GM12878 (cell line): ENCODE results near the gene HOXD12. TPM values are rescaled to one million over a fixed set of nuclear protein-coding genes. Genes with fewer than 3 reads are reported as not detected.

ENCODE experiments used
- ATAC-seq: fragments of 200-7000 bp; cut with Tn5 transposase; 3 replicates; pipeline ENCODE4 v1.9.1; 2020; ENCODE audit warnings: mild to moderate bottlenecking, moderate library complexity
- BruUV-seq: library from RNA; stranded (reverse); fragments of 400-500 nt; replicated peaks from 2 replicates; lab custom pipeline; 2021; lab: Mats Ljungman, UMichigan
- CTCF ChIA-PET: fragments of 300-600 bp; sonication (Branson Sonifier 250); formaldehyde crosslinking; extraction: SDS; loops from one replicate; lab custom pipeline; 2021; ENCODE audit warnings: inconsistent platforms; lab: Yijun Ruan, JAX
- POLR2A ChIA-PET: fragments of 350-600 bp; formaldehyde crosslinking; extraction: SDS; loops from one replicate; lab custom pipeline; 2021; ENCODE audit warnings: inconsistent platforms; lab: Charles Lee
- RAD21 ChIA-PET: fragments of 300-600 bp; sonication (Branson Sonifier 250); formaldehyde crosslinking; loops from one replicate; lab custom pipeline; 2023; ENCODE audit warnings: antibody characterized with exemption; ENCODE audit not compliant: unreplicated experiment; lab: Charles Lee
- SMC1A ChIA-PET: fragments of 300-600 bp; sonication (Branson Sonifier 250); formaldehyde crosslinking; loops from one replicate; lab custom pipeline; 2023; ENCODE audit not compliant: unreplicated experiment, uncharacterized antibody; lab: Charles Lee
- DNase-seq: peaks from one replicate; pipeline ENCODE4 v3.0.0-alpha.2; 2011; ENCODE audit warnings: low read depth, low spot score
- FAIRE-seq: peaks from 3 replicates; lab custom pipeline; 2011; peaks lifted over from hg19 to GRCh38; lab: Jason Lieb, UNC
- H2AFZ ChIP-seq: 2 replicates; pipeline ENCODE4 v1.6.0; 2011; ENCODE audit warnings: low read depth, low read length, control low read depth; ENCODE audit not compliant: control insufficient read depth
- H3K27ac ChIP-seq: 2 replicates; pipeline ENCODE4 v1.5.1; 2011; ENCODE audit warnings: control low read depth; ENCODE audit not compliant: control insufficient read depth, insufficient read depth
- H3K27me3 ChIP-seq, 2 experiments: replicated peaks in 1 of 2; 2 replicates each; pipeline versions ENCODE4 v1.6.0 to v1.6.1; 2011; ENCODE audit warnings: low read length in 1 of 2; ENCODE audit not compliant: control insufficient read depth in 2 of 2, insufficient read depth in 2 of 2
- H3K36me3 ChIP-seq, 2 experiments: 2 replicates each; pipeline ENCODE4 v1.5.1; 2011; ENCODE audit warnings: low read length in 1 of 2; ENCODE audit not compliant: control insufficient read depth in 2 of 2, insufficient read depth in 2 of 2
- H3K4me1 ChIP-seq: 2 replicates; pipeline ENCODE4 v1.6.1; 2011; ENCODE audit warnings: mild to moderate bottlenecking, low read length, moderate library complexity, mixed read lengths; ENCODE audit not compliant: control insufficient read depth, insufficient read depth
- H3K4me2 ChIP-seq: 2 replicates; pipeline ENCODE4 v1.6.0; 2011; ENCODE audit warnings: control low read depth; ENCODE audit not compliant: control insufficient read depth, insufficient read depth
- H3K4me3 ChIP-seq: fragments of 200-600 bp; sonication (generic); 2 replicates; pipeline ENCODE4 v1.5.1; 2016
- H3K79me2 ChIP-seq: 2 replicates; pipeline ENCODE4 v1.6.0; 2011; ENCODE audit warnings: low read length; ENCODE audit not compliant: control insufficient read depth, insufficient read depth
- H3K9ac ChIP-seq: 2 replicates; pipeline ENCODE4 v1.8.0; 2011; ENCODE audit warnings: low read length, control low read depth, mixed read lengths; ENCODE audit not compliant: control insufficient read depth, insufficient read depth
- H3K9me3 ChIP-seq: replicated peaks from 3 replicates; pipeline ENCODE4 v1.5.1; 2011; ENCODE audit warnings: mild to moderate bottlenecking, low read length; ENCODE audit not compliant: control insufficient read depth, insufficient read depth
- H4K20me1 ChIP-seq: 2 replicates; pipeline ENCODE4 v1.6.0; 2011; ENCODE audit not compliant: control insufficient read depth, insufficient read depth
- CHD4 ChIP-seq: fragments of 200-600 bp; sonication (generic); IDR thresholded peaks from 2 replicates; pipeline ENCODE4 v1.6.1; 2016; ENCODE audit warnings: mild to moderate bottlenecking
- EZH2 ChIP-seq: IDR thresholded peaks from 2 replicates; pipeline ENCODE4 v1.6.1; 2012; ENCODE audit warnings: low read depth, mild to moderate bottlenecking, control low read depth, inconsistent platforms, low read length, borderline replicate concordance; ENCODE audit not compliant: control insufficient read depth
- RAD51 ChIP-seq: fragments of 450-650 bp; IDR thresholded peaks from 2 replicates; pipeline ENCODE4 v1.6.1; 2016; ENCODE audit warnings: moderate library complexity, mild to moderate bottlenecking, inconsistent platforms
- SP1 ChIP-seq: IDR thresholded peaks from one replicate; pipeline ENCODE4 v1.6.1; 2011; ENCODE audit warnings: low read depth, low read length
- WGBS: methylation state at CpG from one replicate; pipeline ENCODE4 v1.1.6; 2016; ENCODE audit warnings: low lambda C conversion rate; ENCODE audit not compliant: insufficient replicate concordance, insufficient coverage; ENCODE audit errors: missing lambda C conversion rate; 5-methylcytosine and 5-hydroxymethylcytosine counted together
- in situ Hi-C: fragments of 300-500 bp; cut with MboI; formaldehyde crosslinking; loops from 9 replicates; pipeline ENCODE4 v1.14.3; 2018; ENCODE audit warnings: mixed read lengths
- intact Hi-C: fragments of 100-400 bp; cut with micrococcal nuclease; formaldehyde crosslinking; loops from one replicate; pipeline ENCODE4 v1.14.2; 2022; ENCODE audit not compliant: unreplicated experiment
- polyA plus RNA-seq, 11 experiments: library from polyadenylated mRNA; depleted of rRNA in 4 of 11; unstranded in 6 of 11; stranded (reverse) in 5 of 11; fragments of >200 nt; fragmentation: Nextera tagmentation in 4 of 11; fragmentation: Illumina TruSeq in 1 of 11; extraction: Ambion mirVana in 4 of 11; extraction: Trizol in 1 of 11; gene quantifications; 1 replicate in 1 of 11; 2 replicates in 10 of 11; pipeline versions ENCODE4 v1.2.1 to v1.2.3, GENCODE V29; 2011 to 2016; ENCODE audit warnings: inconsistent platforms in 2 of 11, missing spikeins in 2 of 11, low read depth in 1 of 11
- total RNA-seq, 4 experiments: library from RNA; depleted of rRNA in 3 of 4; stranded (reverse); fragments of >200 nt in 3 of 4; fragmentation: Illumina TruSeq in 1 of 4; extraction: Trizol in 1 of 4; gene quantifications; 2 replicates each; pipeline versions ENCODE4 v1.2.1 to v1.2.3, GENCODE V29; 2013 to 2021
- TF ChIP-seq, protein P1 (sequence below): IDR thresholded peaks from 2 replicates; pipeline ENCODE4 v1.6.1; 2012; ENCODE audit warnings: low read length, inconsistent platforms
- TF ChIP-seq, protein P2 (sequence below): fragments of 450-650 bp; IDR thresholded peaks from 2 replicates; pipeline ENCODE4 v1.6.1; 2016; ENCODE audit warnings: mild to moderate bottlenecking, moderate library complexity, borderline replicate concordance

HOXD12 gene
- total and polyA plus RNA-seq, 10 of the 15 experiments (the other 5 are each of a cell fraction or from before 2014, with no cell fraction given): not detected

DNA sequence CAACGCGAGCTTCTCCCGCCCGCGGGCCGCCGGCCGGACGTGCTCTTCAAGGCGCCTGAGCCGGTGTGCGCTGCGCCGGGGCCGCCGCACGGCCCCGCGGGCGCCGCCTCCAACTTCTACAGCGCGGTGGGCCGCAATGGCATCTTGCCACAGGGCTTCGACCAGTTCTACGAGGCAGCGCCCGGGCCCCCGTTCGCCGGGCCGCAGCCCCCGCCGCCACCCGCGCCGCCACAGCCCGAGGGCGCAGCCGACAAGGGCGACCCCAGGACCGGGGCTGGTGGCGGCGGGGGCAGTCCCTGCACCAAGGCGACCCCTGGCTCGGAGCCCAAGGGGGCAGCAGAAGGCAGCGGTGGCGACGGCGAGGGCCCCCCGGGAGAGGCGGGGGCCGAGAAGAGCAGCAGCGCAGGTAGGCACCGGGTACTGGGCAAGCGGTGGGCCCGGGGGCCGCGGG is 8.2 kb downstream of the HOXD12 start:
- WGBS: 81% methylated on average over 34 of the region's 59 CpGs
- SMC1A ChIA-PET: no interaction called here
- no peak for TF ChIP-seq CHD4
- TF ChIP-seq, protein P1, sequence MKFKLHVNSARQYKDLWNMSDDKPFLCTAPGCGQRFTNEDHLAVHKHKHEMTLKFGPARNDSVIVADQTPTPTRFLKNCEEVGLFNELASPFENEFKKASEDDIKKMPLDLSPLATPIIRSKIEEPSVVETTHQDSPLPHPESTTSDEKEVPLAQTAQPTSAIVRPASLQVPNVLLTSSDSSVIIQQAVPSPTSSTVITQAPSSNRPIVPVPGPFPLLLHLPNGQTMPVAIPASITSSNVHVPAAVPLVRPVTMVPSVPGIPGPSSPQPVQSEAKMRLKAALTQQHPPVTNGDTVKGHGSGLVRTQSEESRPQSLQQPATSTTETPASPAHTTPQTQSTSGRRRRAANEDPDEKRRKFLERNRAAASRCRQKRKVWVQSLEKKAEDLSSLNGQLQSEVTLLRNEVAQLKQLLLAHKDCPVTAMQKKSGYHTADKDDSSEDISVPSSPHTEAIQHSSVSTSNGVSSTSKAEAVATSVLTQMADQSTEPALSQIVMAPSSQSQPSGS: no peak
- TF ChIP-seq EZH2: no peak
- TF ChIP-seq RAD51: no peak
- no peak for TF ChIP-seq SP1
- TF ChIP-seq, protein P2, sequence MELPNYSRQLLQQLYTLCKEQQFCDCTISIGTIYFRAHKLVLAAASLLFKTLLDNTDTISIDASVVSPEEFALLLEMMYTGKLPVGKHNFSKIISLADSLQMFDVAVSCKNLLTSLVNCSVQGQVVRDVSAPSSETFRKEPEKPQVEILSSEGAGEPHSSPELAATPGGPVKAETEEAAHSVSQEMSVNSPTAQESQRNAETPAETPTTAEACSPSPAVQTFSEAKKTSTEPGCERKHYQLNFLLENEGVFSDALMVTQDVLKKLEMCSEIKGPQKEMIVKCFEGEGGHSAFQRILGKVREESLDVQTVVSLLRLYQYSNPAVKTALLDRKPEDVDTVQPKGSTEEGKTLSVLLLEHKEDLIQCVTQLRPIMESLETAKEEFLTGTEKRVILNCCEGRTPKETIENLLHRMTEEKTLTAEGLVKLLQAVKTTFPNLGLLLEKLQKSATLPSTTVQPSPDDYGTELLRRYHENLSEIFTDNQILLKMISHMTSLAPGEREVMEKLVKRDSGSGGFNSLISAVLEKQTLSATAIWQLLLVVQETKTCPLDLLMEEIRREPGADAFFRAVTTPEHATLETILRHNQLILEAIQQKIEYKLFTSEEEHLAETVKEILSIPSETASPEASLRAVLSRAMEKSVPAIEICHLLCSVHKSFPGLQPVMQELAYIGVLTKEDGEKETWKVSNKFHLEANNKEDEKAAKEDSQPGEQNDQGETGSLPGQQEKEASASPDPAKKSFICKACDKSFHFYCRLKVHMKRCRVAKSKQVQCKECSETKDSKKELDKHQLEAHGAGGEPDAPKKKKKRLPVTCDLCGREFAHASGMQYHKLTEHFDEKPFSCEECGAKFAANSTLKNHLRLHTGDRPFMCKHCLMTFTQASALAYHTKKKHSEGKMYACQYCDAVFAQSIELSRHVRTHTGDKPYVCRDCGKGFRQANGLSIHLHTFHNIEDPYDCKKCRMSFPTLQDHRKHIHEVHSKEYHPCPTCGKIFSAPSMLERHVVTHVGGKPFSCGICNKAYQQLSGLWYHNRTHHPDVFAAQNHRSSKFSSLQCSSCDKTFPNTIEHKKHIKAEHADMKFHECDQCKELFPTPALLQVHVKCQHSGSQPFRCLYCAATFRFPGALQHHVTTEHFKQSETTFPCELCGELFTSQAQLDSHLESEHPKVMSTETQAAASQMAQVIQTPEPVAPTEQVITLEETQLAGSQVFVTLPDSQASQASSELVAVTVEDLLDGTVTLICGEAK: no peak
- TF ChIP-seq, all 136 proteins: peak for 0
- in situ Hi-C loops (no loop called here), intact Hi-C loops (no loop called here)
- Histone ChIP-seq H3K4me1 (no peaks in the 10 kb centered on the region), H2AFZ (no peak overlapping the region), H3K27ac (no peak overlapping the region), H3K79me2 (no peaks in the 10 kb centered on the region), H3K36me3 (no peaks in the 10 kb centered on the region), H3K9ac (no peak overlapping the region), H4K20me1 (no peaks in the 10 kb centered on the region), H3K4me2 (no peak overlapping the region), H3K4me3 (no peak overlapping the region), H3K27me3 (peaks cover 18 to 48% of the 10 kb centered on the region in 2 experiments), H3K9me3 (peaks cover 3% of the 10 kb centered on the region; the same call in 1 of the 3 replicates)
- DNase-seq (no peak), ATAC-seq (no peak), FAIRE-seq (no peak)
- RAD21 ChIA-PET: no interaction called here
- no TSS peak for BruUV-seq
- POLR2A ChIA-PET: no interaction called here
- CTCF ChIA-PET: no interaction called here
